HTERT RPE-1 (cell line): ENCODE measurements around the gene ADPRHL1.

ENCODE experiments used
- in situ Hi-C: fragments of 300-500 bp; cut with MboI; formaldehyde crosslinking; loops from 4 replicates; pipeline ENCODE4 v1.14.3; 2020; ENCODE audit warnings: low sequenced_read_pairs

Gene ADPRHL1

DNA sequence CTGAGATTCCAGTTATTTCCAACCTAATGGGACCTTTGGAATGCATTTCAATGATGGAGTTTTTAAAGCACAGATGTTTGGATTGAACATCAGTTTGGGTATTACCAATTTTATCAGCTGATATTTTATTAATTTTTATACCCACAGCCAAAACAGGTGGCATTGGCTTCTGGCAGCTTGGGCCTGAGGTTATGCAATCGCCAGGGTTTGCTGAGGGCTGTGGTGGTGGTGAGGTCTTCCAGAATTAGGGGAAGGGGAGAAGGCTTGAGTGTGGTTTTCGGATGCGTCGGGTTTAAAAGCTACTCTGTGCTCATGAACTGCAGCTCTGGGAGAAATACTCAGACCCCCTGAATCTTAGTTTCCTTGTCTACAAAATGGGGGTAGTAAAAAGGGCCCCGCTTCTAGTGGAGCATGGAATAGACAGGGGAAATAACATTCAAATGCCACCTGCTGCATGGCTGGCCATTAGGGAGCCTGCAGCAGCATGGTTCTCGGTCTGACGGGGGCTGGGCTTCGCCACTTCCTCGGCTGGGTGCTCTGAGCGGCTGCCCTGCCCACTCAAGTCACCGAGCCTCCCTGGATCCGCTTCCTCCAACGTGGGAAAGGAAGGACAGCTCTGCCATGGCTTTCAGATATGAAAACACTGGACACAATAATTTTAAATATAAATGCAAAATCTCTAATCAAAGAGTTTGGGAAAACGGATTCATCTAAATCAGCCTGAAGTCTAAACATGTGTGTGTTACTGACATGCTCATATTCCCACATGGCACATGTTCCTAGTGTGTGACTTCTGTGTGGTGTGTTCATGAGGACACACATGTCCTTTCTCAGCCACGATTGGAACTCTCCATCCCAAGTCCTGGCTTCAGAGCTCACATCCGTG lies 35.2 kb downstream of the ADPRHL1 start:
- in situ Hi-C loops = no loop called here

DNA sequence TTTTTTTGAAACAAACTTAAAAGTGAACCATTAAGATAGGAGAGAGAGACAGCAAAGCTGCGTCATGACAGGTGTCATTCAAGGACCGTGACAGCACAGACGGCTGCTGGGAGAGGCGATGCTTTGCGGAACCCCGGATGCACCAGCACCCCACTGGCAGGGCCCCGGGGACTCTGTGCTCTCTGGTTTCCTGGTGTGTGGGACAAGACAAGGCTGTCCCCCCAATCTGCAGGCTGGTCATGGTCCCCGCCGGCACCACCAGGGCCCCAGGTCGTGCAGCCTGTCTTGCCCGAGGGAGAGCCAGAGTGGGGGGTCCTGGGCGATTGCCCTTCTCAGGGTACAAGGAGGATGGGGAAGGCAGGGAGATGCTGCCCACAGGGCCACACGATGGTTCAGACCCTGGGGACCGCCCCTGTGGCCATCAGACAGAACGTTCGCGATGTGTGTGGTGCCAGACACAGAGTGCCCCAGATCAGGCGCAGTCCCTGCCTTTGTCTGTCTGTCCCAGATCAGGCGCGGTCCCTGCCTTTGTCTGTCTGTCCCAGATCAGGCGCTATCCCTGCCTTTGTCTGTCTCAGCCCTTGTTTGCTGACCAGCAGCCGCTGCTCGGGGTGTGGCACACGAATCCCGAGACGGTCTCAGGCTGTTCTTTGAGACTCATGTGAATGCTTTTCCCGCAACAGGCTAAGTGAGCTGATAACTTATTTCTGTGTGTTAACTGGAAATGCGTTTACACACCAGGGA lies 36.1 kb downstream of the ADPRHL1 start:
- in situ Hi-C loops = no loop called here

DNA sequence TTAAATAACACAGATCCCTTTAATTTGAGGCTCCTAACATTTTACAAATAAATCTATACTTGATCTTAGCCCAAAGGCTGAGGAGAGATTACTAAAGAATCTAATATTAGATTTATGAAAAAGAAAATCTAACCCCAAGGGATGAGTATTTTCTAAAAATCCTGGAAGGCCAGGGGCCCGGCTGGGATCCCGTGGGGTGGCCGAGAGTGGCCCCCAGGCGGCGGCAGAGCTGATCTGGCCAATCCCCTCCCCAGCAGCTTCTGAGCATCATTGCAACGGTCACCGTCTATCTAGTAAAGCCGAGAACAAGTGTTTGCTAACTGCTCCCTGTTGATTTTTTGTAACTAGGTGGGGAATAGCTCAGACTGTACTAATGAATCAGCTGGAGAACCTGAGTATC lies 37.5 kb downstream of the ADPRHL1 start:
- in situ Hi-C loops = no loop called here

DNA sequence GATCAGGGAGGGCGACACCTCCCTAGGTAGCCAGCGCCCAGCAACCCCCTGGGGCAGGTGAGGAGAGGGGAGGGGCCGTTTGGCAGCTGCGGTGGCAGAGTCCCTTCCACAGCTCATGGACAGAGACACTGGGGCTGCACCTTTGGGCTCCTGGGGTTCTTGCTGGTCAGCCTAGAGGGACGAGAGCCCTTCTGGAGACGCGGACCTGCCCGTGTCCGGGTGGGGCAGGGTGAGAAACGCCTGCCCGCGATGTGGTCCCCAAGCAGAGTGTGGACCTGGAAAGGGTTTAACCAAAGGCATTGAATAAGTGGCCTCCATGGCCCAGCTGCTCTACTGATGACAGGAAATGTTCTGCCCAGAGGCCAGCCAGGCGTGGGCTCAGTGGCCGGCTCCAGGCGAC lies 38.3 kb downstream of the ADPRHL1 start:
- in situ Hi-C loops = no loop called here

DNA sequence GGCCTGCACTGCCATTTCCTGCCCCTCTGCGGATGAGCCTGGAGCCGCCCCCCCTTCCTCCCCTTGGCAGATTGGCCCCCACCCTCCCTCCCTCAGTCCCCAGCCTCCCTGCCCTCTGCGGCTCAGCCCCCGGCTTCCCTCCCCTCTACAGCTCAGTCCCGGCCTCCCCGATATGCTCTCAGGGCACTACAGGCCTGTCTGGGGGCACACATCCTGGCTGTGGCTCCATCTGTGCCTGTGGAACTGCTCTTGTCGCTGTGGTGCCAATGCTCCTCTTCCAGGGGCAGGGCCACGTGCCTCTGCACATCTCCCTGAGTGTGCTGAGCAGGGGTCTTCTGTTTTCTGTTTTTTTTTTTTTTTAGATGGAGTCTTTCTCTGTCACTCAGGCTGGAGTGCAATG lies 39.0 kb downstream of the ADPRHL1 start:
- in situ Hi-C loops = no loop called here

DNA sequence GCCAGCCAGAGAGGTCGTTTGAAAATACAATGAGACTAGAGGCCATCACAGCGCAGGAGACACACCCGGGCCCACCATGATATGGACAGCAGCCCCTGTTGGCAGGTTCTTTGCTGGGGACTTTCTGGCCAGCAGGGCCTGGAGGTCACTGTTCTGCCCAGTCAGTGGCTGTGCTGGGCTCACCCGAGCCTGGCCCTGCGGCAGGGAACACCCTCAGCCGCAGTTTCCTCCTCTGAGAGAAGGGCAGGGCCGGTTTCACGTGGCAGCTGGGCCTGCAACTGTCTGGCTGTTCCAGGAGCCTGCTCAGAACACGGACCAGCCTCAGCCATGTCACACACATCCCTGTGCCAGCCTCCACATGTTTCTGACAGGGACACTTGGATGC lies 39.4 kb downstream of the ADPRHL1 start:
- in situ Hi-C loops = no loop called here

DNA sequence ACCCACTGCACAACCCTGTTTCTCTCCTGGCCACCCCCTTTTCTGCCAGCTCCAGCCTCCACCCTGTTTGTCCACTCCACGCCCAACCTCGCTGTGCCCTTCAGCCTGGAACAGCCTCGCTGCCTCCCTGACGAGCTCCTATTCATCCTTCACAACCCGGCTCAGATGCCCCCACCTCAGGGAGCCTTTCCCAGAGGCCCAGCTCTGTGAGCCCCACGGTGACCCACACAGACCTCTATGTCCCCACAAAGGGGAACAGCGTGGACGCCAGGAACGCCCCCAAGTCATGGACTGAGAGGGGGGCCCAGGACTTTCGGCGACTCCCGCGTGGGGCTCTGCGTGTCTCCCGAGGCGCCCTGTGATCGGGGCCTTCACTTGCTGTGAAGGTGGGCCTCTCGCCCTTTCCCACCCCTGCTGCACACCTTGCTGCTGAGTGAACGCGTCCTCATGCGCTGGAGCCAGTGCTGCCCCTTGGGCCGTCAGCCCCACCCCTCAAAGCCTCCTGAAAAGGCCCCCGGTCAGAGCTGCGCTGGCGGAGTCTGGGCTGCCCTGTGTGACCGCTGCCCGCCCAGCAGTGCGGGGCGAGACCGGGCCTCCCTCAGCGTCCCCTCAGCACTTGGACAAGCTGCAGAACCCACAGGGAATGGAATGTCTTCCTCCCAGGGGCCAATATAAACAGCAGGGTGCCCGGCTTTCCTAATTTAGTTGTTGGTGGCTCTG lies 40.0 kb downstream of the ADPRHL1 start:
- in situ Hi-C loops = no loop called here

DNA sequence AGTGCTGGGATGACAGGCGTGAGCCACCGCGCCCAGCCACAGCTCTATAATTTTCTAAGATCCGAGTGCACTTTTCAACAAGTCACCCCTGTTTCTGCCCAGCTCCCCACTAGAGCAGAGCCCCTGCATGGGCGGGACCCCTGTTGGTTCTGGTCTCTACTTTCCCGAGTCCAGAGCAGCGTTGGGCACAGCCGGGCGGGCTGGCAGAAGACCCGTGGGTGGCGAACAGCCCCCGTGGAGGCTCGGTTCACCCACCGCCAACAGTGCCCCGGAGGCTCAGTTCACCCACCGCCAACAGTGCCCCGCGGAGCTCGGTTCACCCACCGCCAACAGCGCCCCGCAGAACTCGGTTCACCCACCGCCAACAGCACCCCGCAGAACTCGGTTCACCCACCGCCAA lies 40.8 kb downstream of the ADPRHL1 start:
- in situ Hi-C loops = no loop called here

DNA sequence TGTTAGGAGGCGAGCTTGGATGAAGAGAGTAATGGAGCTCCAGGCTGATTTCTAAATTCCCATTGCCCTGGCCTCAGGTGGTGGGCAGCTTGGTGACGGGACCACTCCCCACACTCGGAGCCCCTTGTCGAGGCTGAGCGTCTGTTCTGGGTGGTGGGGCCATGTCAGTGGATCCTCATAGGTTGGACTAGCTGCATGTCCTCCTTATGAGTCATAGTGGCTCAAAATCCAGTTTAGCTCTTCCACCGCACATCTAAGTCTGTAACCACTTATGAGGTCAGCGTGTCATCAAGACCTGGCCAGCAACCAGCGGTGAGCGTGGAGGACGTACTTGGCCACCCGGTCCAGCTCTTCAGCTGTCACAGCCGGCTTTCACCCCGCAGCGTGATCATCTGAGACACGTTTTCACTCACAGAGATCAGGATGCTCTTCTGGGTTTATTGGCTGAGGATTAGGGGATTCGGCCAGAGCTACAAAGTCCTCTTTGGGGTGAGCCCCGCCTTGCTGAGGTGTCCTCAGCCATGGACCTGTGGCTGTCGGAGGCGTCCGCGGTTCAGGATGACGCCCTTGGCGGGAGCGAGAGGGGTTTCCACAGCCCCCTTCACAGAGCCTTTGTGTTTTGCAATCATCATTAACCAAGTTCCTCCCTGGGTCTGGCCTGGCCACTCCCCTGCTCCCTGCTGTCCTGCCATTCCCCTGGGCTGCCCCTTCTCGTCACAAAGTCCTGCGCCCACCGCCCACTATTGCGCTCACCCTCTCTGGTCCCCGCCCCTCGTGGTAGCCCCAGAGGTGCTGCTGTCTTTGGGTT lies 41.9 kb downstream of the ADPRHL1 start:
- in situ Hi-C loops = no loop called here

DNA sequence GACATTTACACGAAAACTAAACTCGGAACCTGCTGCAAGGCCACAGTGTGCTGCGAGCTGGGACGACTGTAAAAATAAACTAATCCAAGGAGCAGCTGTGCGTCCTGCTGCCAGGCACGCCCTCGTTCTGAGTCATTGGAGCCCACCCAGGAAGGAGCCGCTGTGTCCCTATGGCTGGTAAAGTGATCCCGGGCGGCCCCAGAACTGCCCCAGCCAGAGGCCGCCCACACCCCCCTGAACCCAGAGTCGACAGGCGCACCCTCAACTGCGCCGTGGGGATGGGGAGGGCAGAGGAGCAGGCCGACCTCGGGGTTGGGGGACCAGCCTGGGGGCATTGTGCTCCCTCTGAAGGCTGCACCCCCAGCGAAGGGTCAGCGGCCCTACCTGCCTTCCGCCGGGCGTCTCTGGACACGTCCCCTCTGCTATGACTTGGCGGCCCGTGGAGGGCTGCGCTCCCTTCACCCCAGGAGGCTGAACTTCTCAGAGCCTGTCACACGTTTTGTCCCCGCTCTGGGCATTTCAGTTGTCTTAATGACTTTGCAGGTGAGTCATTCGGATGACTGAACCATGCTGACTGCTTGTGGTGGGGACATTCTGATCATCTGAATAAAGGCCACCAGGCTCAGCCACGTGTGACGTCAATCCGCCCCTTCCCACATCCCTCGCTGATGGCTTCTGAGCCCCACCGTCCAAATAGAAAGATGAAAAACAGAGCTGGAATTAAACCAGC lies 42.7 kb downstream of the ADPRHL1 start:
- in situ Hi-C loops = no loop called here

DNA sequence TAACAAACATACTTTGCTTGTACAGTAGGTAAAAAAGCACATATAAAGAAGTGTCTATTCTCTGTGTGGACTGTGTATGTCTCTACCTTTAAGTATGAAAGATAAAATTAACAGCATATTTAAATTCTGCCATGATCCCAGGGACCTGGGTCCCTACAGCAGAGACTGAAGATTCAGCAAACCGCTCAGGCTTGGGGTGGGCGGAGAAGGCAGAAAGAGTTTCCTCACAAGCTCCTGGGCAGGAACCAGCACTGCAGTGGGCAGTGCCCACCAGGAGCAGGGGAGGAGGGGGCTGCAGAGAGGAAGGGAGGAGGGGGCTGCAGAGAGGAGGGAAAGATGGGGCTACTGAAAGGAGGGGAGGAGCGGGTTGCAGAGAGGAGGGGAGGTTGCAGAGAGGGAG lies 44.7 kb downstream of the ADPRHL1 start:
- in situ Hi-C loops = no loop called here

DNA sequence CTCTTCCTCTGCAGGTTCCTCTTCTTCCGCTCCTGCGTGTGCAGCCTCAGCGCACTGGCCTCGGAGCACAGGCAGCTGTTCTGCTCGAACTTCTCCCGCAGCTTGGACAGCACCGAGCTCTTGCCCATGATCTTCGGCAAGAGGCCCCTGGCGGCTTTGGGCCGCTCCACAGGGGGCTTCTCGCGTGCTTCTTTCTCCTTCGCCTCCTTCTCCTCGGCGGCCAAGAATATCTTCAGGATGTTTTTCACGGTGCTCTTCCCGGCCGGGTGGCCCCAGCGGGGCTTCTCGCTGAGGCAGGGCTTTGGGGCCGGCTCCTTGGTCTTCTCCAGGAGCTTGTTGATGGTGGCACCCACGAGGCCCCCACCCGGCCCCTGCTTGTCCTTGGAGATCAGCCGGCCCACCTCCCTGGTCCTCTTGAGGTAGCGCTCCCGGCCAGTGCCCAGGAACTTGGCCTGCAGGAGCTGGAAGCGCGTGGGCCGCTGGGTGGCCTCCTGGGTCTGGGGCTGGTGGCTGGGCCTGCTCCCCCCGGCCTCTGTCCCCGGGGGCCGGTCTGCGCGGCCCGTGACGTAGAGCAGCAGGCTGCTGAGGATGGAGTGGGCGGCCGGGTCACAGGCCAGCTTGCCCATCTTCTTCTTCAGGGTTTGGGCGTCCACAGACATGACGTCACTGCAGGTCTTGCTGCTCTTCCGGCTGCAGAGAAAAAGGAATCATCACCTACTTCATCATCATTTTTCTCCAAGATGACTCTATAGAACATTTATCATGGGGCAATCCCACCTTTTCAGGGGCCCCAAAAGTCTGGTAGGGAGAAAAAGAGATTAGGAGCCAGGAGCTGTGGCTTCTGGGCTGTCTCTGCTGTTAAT lies 45.5 kb downstream of the ADPRHL1 start:
- in situ Hi-C loops = no loop called here

DNA sequence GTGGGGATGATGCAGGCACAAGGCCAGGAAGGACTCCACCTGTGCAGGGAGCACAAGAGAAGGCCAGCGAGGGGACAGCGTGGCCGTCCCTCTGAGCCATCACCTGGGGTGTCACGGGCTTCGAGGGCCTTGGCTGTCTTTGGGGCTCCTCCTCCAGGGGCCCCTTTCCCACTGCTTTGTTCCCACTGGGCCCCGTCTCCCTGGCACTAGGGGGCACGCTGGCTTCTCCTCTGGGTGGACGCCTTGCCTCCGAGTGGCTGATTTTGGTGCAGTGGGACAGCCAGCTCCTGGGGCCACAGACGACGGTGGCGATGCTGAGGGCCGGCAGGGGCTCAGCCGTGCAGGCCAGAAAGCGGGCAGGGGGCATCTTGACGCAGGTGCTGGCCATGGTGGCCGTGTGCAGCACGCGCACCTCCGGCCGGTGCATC lies 46.2 kb downstream of the ADPRHL1 start:
- in situ Hi-C loops = no loop called here

DNA sequence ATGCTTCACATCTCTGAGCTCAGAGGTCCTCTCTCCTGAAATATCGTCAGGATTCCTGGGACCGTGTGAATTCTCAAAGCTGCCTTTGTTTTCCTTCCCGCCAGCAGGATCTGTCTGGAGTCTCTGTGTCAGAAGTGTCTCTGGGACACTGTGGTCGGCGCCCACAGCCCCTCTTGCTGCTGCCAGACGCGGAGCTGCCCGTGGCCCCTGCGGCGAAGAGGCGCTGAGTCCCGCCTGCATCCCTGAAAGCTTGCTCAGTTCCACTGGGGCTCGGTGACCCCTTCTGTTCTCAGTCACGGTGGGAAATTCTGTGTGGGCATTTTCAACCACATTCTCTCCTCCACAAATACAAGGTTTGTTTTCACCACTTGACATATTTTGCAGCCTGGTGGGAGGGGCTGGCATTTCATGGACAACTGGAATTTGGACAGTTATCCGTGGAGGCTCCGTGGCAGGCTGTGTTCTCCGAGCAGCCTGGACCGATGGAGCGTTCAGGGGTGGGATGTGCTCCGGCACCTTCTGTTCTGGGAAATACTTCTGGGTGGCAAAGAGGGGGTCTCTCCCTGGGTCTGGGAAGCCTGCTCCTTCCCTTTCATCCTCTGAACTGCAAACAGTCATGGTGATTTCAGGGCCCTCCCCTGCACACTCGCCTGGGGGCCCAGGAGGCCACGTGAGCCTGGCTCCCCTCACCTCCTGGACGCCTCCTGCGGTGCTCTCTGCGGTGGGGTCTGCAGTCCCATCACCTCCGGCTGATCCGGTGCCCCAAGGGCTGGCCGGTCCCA lies 46.8 kb downstream of the ADPRHL1 start:
- in situ Hi-C loops = no loop called here

DNA sequence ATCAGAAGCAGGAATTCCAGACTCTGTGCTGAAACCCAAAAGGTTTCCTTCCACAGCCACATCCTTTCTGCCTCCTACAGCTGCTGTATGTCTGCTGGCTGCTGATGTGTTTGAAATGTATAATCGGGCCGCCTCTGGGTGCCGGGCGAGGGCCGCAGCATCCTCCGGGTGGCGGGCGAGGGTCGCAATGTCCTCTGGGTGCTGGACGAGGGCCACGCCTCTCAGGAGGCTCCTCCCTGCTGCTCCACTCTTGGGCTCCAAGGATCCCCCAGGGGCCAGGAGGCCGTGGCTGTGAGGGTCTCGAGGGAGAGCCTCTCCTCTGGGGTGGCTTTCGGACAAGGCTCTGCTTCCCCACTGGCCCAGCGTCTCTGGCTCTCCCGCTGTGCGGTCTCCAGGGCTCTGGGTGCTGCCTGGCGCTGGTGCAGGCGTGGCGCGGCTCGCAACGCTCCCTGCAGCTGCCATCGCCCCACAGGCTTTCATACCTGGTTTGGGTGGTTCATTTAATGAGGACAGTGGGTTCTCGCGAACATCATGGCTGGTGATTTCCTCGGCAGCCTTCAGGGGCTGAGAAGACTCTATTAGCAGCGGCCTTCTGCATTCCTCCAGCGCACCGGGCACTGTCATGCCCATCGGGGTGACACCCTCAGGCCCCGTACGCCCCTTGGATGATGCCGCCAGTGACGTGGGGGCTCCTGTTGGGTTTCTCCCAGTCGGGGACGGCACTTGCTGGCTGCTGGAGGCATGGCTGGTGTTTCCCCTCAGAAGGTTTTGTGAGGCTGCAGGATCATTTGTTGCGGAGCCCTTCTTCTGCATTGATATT lies 47.6 kb downstream of the ADPRHL1 start:
- in situ Hi-C loops = no loop called here

DNA sequence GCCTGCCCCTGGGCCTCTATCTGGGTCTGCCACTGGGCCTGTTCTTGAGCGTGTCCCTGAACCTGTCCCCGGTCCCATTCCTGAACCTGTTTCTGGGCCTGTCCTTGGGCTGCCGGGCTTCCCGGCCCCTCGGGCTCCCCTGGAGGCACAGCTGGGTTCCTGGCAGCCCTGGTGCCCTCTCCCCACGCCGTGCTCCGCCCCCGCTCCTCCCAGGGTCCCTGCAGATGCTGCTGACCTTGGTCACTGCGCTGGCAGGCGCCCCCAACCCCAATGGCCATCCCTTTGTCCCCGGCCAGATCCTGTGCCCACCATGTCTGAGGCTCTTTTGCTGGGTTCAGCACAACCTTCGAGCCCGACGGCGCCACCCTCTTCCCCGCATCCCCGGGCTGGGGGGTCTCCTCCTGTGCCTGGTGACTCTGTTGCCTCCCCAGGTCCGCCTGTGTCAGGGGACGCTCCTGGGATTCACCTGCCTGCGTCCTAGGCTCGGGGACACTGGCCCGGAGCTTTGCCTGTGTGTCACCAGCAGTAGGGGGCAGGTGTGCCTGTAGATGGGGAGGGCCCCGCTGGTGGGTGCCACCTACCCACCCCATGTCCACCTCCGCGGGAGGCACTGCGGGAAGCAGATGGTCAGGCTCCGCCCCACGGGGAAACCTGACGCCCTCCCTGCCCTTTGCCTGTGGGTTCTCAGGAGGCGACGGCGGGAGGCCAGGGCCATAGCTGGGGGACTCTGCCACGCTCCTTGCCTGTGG lies 48.4 kb downstream of the ADPRHL1 start:
- in situ Hi-C loops = no loop called here

DNA sequence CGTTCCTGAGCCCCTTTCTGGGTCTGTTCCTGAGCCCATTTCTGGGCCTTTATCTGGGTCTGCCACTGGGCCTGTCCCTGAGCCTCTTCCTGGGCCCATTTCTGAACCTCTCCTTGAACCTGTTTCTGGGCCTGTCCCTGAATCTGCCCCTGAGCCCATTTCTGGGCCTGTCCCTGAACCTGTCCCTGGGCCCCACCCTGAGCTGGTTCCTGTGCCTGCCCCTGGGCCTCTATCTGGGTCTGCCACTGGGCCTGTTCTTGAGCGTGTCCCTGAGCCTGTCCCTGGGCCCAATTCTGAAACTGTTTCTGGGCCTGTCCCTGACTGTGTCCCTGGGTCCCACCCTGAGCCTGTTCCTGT lies 48.9 kb downstream of the ADPRHL1 start:
- in situ Hi-C loops = no loop called here
